ENCODE data around the gene CDKL1.
"Not testable (repeated sequence)": the region's sequence is repeated elsewhere in the genome, so short reads cannot be mapped to it uniquely, and the experiment has no call there.

CDKL1 gene

GRCh38 chr14:50387548-50387947 lies 9.1 kb downstream of the CDKL1 start:
- DNase-seq (ENCODE audit: low spot score) = no peak

DNA sequence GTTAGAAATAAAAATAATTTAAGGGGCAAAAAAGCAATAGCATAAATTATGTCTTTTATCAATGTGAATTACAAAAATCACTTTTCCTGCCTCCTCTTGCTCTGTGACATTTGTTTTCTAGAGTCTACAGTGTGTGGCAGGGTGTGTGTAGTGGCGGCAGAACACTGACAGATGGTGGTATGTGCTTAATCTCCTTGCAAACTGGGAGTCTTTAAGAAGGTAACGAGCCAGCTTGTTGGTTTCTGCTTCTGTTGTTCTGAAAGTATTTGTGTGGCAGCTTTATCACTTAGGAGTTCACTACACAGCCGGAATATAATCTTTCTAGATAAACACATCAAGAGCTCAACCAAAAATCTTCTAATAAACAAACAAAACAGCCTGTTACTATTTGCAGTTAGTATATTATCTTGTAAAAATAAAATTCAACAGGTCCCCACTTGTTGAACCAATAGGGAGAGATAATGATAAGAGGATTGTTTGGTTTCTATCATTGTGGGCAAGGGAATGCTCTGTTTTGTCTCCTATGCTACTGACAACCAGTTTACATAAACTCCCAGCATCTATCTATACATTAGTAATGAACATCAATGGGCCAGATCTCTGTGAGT lies 13.0 kb downstream of the CDKL1 start:
- DNase-seq (ENCODE audit: low spot score) = no peak

GRCh38 chr14:50381823-50382287 lies 14.8 kb downstream of the CDKL1 start:
- DNase-seq (ENCODE audit: low spot score) = no peak

DNA sequence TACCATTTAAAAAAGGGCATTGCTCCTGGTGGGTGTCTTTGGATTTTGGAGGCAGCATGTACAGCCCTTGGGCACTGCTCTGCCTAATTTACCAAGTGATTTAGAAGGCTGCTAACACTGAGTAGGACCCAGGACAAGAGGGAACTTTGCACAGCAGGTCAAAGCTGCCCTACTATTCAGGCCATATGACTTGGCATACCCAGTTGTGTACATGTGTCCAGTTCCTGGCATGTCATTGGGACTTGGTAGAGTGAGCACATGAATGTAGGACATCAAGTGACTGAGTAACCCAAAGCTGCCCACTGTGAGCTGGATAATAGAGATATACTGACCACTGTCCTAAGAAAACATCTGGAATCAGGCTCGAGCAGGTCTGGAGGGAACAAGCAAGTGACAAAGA lies 15.7 kb downstream of the CDKL1 start:
- no peak for DNase-seq (ENCODE audit: low spot score)

GRCh38 chr14:50380455-50380854 lies 16.2 kb downstream of the CDKL1 start:
- DNase-seq (ENCODE audit: low spot score) = no peak

GRCh38 chr14:50379563-50379962 lies 17.1 kb downstream of the CDKL1 start:
- DNase-seq (ENCODE audit: low spot score) = no peak

DNA sequence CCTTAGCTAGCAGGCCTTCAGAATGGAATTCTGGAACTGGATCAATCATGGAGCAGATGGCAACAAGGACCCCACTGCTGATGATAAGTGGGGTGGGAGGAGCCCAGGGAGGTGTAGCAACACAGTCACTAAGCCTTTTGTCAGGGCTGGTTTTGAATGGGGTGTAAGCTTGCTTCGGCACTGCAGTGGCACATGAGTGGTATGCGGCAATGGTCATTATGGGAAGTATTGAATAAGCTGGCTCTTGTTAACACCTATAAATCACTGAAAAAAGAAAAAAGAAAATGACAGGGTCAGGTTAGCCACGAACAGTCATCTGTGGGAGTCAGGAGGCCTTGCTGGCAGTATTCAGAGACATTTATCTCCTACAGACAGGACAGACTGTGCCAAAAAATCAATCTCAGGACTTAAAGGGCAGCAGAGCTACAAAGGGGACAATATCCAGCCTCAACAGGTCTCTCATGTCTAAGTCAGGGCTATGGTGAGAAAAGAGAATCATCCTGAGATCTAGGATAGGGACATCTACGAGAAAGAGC lies 19.1 kb downstream of the CDKL1 start:
- DNase-seq (ENCODE audit: low spot score) = no peak

GRCh38 chr14:50375760-50376159 lies 20.9 kb downstream of the CDKL1 start:
- no peak for DNase-seq (ENCODE audit: low spot score)

DNA sequence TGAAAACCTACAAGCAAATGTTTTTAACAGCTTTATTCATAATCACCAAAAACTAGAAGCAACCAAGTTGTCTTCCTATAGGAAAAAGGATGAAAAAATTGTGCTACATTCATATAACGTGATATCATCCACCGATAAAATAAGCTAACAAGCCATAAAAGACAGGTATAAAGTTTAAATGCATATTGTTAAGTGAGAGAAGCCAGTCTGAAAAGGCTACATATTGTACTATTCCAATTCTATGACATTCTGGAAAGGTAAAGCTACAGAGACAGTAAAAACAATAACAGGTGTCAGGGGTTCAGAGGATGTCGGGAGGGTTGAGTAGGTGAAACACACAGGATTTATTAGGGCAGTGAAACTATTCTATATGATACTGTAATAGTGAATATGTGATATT lies 22.7 kb downstream of the CDKL1 start:
- no peak for DNase-seq (ENCODE audit: low spot score)

DNA sequence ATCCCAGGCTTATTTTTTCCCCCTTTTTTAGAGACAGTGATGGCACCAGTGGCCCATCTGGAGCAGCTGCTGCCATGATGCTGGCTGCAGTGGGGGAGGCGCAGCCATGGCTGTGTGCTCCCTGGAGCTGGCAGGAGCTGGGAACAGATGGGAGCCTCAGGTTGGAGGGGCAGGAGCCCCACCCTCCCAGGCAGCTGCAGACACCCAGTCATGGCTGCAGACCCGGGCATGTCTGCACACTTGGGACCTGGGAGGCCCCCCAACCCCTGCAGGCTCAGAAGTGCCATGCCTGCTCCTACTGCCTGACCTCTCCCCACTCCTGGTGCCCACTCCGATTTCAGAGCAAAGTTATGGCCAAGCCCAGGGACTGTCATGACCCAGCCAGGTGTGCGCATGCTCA lies 25.1 kb downstream of the CDKL1 start:
- DNase-seq (ENCODE audit: low spot score) = no peak

- no peak for DNase-seq (ENCODE audit: low spot score)
Observed at GRCh38 chr14:50366589-50366988, 30.1 kb downstream of the CDKL1 start.

DNA sequence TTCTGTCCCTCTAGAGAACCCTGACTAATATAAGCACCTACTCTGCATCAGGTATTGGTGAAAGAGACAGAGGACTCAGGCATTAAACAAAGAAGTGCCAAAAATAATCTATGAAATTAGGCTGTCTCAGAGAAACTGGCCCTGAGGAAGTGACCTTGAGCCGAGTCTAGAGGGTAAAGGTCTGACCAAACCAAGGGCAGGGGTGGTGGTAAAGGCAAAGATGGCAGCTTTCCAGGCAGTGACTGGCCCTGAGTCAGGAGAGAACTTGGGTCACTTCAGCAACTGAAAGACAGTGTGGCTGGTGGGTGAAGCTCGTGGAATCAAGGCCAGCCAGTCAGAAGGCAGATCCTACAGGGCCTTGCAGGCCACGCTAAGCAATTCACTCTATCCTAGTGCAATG lies 30.6 kb downstream of the CDKL1 start:
- DNase-seq (ENCODE audit: low spot score) = no peak

GRCh38 chr14:50365572-50365971 lies 31.1 kb downstream of the CDKL1 start:
- DNase-seq (ENCODE audit: low spot score) = not testable (repeated sequence)

- DNase-seq (ENCODE audit: low spot score) = no peak
Observed at GRCh38 chr14:50364792-50365191, 31.9 kb downstream of the CDKL1 start.

GRCh38 chr14:50363714-50364111 lies 33.0 kb downstream of the CDKL1 start:
- peak; percentile 67 for DNase-seq (ENCODE audit: low spot score)

- peak; percentile 6 for DNase-seq (ENCODE audit: low spot score)
Observed at GRCh38 chr14:50362764-50363713, 33.6 kb downstream of the CDKL1 start.

DNA sequence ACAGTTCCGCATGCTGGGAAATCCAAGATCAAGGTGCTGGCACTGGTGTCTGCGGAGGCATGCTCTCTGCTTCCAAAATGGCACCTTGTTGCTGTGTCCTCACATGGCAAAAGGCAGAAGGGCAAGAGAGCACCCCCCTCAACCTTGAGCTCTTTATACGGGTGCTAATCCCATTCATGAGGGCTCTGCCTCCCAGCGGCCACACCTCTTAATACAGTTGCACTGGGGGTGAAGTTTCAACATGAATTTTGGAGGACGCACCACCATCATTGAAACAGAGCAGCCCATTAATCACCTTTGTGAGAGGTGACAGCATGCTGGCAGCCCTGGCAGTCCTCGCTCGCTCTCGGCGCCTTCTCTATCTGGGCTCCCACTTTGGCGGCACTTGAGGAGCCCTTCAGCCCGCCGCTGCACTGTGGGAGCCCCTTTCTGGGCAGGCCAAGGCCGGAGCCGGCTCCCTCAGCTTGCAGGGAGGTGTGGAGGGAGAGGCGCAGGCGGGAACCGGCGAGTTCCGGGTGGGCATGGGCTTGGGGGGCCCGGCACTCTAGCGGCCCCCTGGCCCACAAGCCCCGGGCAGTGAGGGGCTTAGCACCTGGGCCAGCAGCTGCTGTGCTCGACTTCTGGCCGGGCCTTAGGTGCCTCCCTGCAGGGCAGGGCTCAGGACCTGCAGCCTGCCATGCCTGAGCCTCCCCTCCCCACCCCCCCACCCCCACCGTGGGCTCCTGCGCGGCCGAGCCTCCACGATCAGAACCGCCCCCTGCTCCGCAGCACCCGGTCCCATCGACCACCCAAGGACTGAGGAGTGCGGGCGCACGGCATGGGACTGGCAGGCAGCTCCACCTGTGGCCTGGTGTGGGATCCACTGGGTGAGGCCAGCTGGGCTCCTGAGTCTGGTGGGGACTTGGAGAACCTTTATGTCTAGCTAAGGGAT lies 34.9 kb downstream of the CDKL1 start:
- DNase-seq (ENCODE audit: low spot score) = not testable (repeated sequence)

GRCh38 chr14:50360851-50361250 lies 35.8 kb downstream of the CDKL1 start:
- no peak for DNase-seq (ENCODE audit: low spot score)

- no peak for DNase-seq (ENCODE audit: low spot score)
Observed at GRCh38 chr14:50360093-50360492, 36.6 kb downstream of the CDKL1 start.

DNA sequence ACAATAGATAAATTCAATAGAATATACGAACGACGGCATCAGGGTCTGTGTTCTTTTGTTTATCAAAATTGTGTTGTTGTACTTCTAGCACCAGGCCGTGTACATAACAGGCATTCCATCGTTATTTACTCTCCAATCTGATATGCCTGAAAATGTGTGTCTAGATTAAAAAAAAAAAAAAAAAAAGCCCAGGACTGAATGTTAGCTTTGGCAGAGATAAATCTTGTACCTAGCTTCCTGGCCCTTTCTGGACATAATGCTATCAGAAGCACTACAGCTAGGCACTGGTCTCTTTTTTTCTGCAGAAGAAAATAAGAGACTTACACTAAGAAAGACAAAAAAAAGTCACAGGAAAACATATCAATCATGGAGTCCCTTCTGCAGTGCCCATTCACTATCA lies 37.0 kb downstream of the CDKL1 start:
- no peak for DNase-seq (ENCODE audit: low spot score)

DNA sequence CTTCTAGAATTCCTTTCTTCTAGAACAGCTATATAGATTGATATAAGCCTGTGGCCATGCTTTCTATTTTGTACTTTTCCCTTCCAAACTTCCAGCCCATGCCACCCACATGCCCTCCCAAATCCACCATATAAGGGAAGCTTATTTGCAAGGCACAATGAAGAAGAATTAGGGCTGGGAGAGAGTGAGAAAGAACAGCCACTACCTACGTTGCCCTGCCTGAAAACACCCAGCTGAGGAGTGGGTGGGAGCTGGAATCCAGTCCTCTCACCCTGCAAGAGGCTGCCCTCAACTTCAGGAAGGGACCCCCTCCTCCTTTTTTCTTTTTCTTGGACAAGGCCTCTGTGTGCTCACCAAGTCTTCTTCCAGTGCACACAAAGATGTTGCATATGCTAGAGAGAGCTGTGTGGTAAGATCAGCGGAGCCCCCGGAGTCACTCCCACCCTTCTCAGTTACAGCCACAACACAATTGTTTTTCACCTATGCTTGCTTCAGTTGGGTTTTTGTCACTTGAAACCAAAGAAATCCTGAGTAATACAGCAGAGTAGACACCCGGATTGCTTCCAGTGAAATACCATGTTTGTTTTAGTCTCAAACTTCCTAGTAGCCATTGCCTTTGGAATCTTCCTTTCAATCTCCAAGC lies 38.8 kb downstream of the CDKL1 start:
- DNase-seq (ENCODE audit: low spot score) = no peak

All from CD4-positive, alpha-beta T cell treated with Interleukin-6 at 100 ng/mL for 8 hours (primary cell).